NCI-H446 treated with DMSO at 0.1 percent for 48 hours (cell line): ENCODE measurements around the gene GJB5.

ENCODE experiments used
- DNase-seq: peaks from one replicate; lab custom pipeline; 2025; lab: John Stamatoyannopoulos, UW

GJB5 gene

GRCh38 chr1:34794790-34795180, 39.9 kb downstream of the GJB5 start:
- no peak for DNase-seq

- no peak for DNase-seq
These were observed 41.1 kb downstream of the GJB5 start for GRCh38 chr1:34795916-34796315.

DNA sequence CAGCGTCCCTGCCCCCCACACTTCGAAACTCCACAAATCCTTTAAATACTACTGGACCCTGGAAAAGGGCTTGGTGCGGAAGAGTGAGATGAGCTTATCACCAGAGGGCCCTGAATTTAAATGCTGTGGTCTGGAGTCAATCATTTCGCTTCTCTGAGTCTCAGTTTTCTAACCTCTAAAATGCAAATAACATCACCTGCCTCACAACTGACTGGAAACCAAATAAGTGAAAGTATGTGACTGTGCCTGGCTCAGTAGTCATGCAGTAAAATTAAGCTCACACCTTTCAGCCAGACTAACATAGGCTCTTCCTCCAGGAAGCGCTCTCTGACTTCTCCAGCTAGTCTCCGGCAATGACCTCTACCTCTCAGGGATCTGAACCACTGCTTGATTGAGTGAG, 42.1 kb downstream of the GJB5 start:
- no peak for DNase-seq

DNA sequence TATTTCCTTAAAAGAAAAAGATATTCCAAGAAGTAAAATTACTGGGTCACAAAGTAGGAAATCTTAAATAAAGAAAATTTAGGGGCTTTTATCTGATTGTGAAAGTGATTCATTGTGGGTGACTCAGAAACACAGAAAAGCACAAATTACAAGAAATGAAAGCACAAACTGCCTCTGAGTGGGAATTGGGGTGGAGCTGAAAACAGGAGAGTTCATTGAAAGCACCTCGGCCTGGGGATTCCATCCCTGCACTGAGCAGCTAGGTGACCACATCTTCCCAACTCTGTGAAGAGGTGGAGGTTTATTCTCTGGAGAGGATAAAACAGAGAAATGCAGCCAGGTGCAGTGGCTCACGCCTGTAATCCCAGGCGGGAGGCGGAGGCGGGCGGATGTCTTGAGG, 45.4 kb downstream of the GJB5 start:
- no peak for DNase-seq

GRCh38 chr1:34803770-34804169, 48.9 kb downstream of the GJB5 start:
- DNase-seq = no peak

- no peak for DNase-seq
These were observed 51.5 kb downstream of the GJB5 start for GRCh38 chr1:34806396-34806795.
